HCT116 (cell line): ENCODE measurements around the gene ILF2. TPM values are rescaled to one million over a fixed set of nuclear protein-coding genes. Genes with fewer than 3 reads are reported as not detected.

Experiments
- ATAC-seq: fragments of 200-7000 bp; cut with Tn5 transposase; 2 replicates; pipeline ENCODE4 v1.9.1; 2020; ENCODE audit warnings: mild to moderate bottlenecking, moderate library complexity
- BruUV-seq: library from RNA; stranded (reverse); fragments of 400-500 nt; replicated peaks from 2 replicates; lab custom pipeline; 2021; lab: Mats Ljungman, UMichigan
- CTCF ChIA-PET: fragments of 300-600 bp; sonication (Branson Sonifier 250); formaldehyde crosslinking; loops from one replicate; lab custom pipeline; 2021; ENCODE audit warnings: antibody characterized with exemption; lab: Charles Lee
- POLR2A ChIA-PET: fragments of 300-600, 350-600 bp; sonication (Branson Sonifier 250); formaldehyde crosslinking; loops from one replicate; lab custom pipeline; 2021; ENCODE audit warnings: antibody characterized with exemption; lab: Charles Lee
- RAD21 ChIA-PET, 2 experiments: fragments of 300-600 bp; sonication (Branson Sonifier 250); formaldehyde crosslinking; loops; one replicate each; lab custom pipeline; 2023; ENCODE audit warnings: low total read pairs in 2 of 2; ENCODE audit not compliant: uncharacterized antibody in 2 of 2, unreplicated experiment in 2 of 2, low non-redundant PET in 1 of 2; lab: Charles Lee
- DNase-seq: peaks from one replicate; pipeline ENCODE4 v3.0.0-alpha.2; 2010; ENCODE audit warnings: low read depth, low spot score
- H2AFZ ChIP-seq: fragments of 200-600 bp; shearing (Covaris generic), sonication (generic); 2 replicates; pipeline ENCODE4 v1.6.1; 2017; ENCODE audit warnings: low read depth, mixed run types, mixed read lengths, antibody characterized with exemption, low read length; ENCODE audit not compliant: poor library complexity, severe bottlenecking
- H3K27ac ChIP-seq: 2 replicates; pipeline ENCODE4 v1.5.1; 2012; ENCODE audit warnings: low read depth, low read length
- H3K27me3 ChIP-seq: fragments of 200-600 bp; sonication (generic); 2 replicates; pipeline ENCODE4 v1.6.1; 2016; ENCODE audit warnings: mixed run types, low read length, mixed read lengths; ENCODE audit not compliant: insufficient read depth
- H3K36me3 ChIP-seq, 2 experiments: fragments of 200-500 bp in 1 of 2; fragments of 200-600 bp in 1 of 2; sonication (Bioruptor generic) in 1 of 2; sonication (generic) in 1 of 2; 2 replicates each; pipeline versions ENCODE4 v1.5.1 to v1.6.1; 2014 to 2016; ENCODE audit warnings: low read length in 2 of 2, inconsistent platforms in 1 of 2, mixed read lengths in 1 of 2, mixed run types in 1 of 2; ENCODE audit not compliant: insufficient read depth in 2 of 2, control insufficient read depth in 1 of 2
- H3K4me1 ChIP-seq, 2 experiments: fragments of 200-600 bp in 1 of 2; sonication (generic) in 1 of 2; 2 replicates each; pipeline versions ENCODE4 v1.5.1 to v1.6.1; 2012 to 2017; ENCODE audit warnings: low read length in 2 of 2, inconsistent platforms in 1 of 2, mild to moderate bottlenecking in 1 of 2, mixed read lengths in 1 of 2, mixed run types in 1 of 2, moderate library complexity in 1 of 2; ENCODE audit not compliant: insufficient read depth in 2 of 2, control insufficient read depth in 1 of 2
- H3K4me2 ChIP-seq: fragments of 200-600 bp; sonication (generic); 2 replicates; pipeline ENCODE4 v1.6.1; 2017; ENCODE audit warnings: mixed run types, low read length, mixed read lengths
- H3K4me3 ChIP-seq, 2 experiments: fragments of 200-600 bp in 1 of 2; sonication (generic) in 1 of 2; replicated peaks in 1 of 2; 2 replicates each; pipeline ENCODE4 v1.5.1; 2011 to 2016; ENCODE audit warnings: low read length in 2 of 2, control low read depth in 1 of 2, low read depth in 1 of 2, mild to moderate bottlenecking in 1 of 2, mixed read lengths in 1 of 2, mixed run types in 1 of 2
- H3K79me2 ChIP-seq: fragments of 200-600 bp; sonication (generic); 2 replicates; pipeline ENCODE4 v1.6.1; 2017; ENCODE audit warnings: mild to moderate bottlenecking, mixed run types, low read length, moderate library complexity, mixed read lengths; ENCODE audit not compliant: insufficient read depth
- H3K9ac ChIP-seq: fragments of 200-600 bp; sonication (generic); 2 replicates; pipeline ENCODE4 v1.6.1; 2016; ENCODE audit warnings: low read length, mixed read lengths
- H3K9me2 ChIP-seq: fragments of 200-600 bp; sonication (generic), shearing (Covaris generic); 2 replicates; pipeline ENCODE4 v1.6.1; 2017; ENCODE audit warnings: mixed run types, mild to moderate bottlenecking, moderate library complexity; ENCODE audit not compliant: insufficient read depth
- H3K9me3 ChIP-seq, 2 experiments: fragments of 200-500 bp in 1 of 2; fragments of 200-600 bp in 1 of 2; sonication (Bioruptor generic) in 1 of 2; sonication (generic) in 1 of 2; 2 replicates each; pipeline ENCODE4 v1.6.1; 2014 to 2017; ENCODE audit warnings: low read length in 2 of 2, mixed read lengths in 2 of 2, inconsistent platforms in 1 of 2, low read depth in 1 of 2, mild to moderate bottlenecking in 1 of 2, mixed run types in 1 of 2, moderate library complexity in 1 of 2; ENCODE audit not compliant: control insufficient read depth in 1 of 2, insufficient read depth in 1 of 2
- H4K20me1 ChIP-seq: fragments of 200-600 bp; sonication (generic), shearing (Covaris generic); 2 replicates; pipeline ENCODE4 v1.6.1; 2017; ENCODE audit warnings: mixed run types, mild to moderate bottlenecking, moderate library complexity; ENCODE audit not compliant: insufficient read depth
- CBX3 ChIP-seq: IDR thresholded peaks from 2 replicates; pipeline ENCODE4 v1.6.1; 2012; ENCODE audit warnings: low read depth
- CEBPB ChIP-seq: IDR thresholded peaks from 2 replicates; pipeline ENCODE4 v1.6.1; 2012; ENCODE audit warnings: low read depth
- EZH2phosphoT487 ChIP-seq: fragments of 200-600 bp; IDR thresholded peaks from 2 replicates; pipeline ENCODE4 v1.6.1; 2018; ENCODE audit warnings: antibody characterized with exemption, borderline replicate concordance
- MAX ChIP-seq: IDR thresholded peaks from 2 replicates; pipeline ENCODE4 v1.6.1; 2012
- POLR2AphosphoS5 ChIP-seq: IDR thresholded peaks from 2 replicates; pipeline ENCODE4 v1.6.1; 2011; ENCODE audit warnings: mild to moderate bottlenecking, low read depth, low read length, moderate library complexity
- RAD21 ChIP-seq: IDR thresholded peaks from 2 replicates; pipeline ENCODE4 v1.6.1; 2012; ENCODE audit warnings: low read depth, mild to moderate bottlenecking
- ZBTB33 ChIP-seq: IDR thresholded peaks from 2 replicates; pipeline ENCODE4 v1.6.1; 2011; ENCODE audit warnings: mild to moderate bottlenecking, low read length, moderate library complexity; ENCODE audit not compliant: insufficient replicate concordance; ENCODE audit errors: extremely low read depth
- ZFX ChIP-seq: fragments of 450-650 bp; IDR thresholded peaks from 2 replicates; pipeline ENCODE4 v1.6.1; 2017
- intact Hi-C: fragments of 100-400 bp; cut with micrococcal nuclease; formaldehyde crosslinking; loops from 2 replicates; pipeline ENCODE4 v1.10.0; 2022
- total RNA-seq: library from RNA; stranded (reverse); gene quantifications from one replicate; pipeline ENCODE4 v1.2.1, GENCODE V29; 2021; ENCODE audit not compliant: unreplicated experiment

Gene ILF2
- total RNA-seq, 1 experiment from 2014 or later, result 335 TPM

GRCh38 chr1:153630384-153630783 lies 40.4 kb downstream of the ILF2 start:
- DNase-seq, result no peak
- Histone ChIP-seq H3K4me2 (no peak overlapping the region), H3K9me3 (no peaks in the 10 kb centered on the region), H3K4me1 (peaks cover 23 to 44% of the 10 kb centered on the region in 2 experiments), H3K36me3 (no peaks in the 10 kb centered on the region), H4K20me1 (no peaks in the 10 kb centered on the region), H3K9me2 (no peaks in the 10 kb centered on the region), H3K79me2 (peaks cover 27% of the 10 kb centered on the region), H3K4me3 (no peak overlapping the region), H3K27me3 (no peaks in the 10 kb centered on the region), H3K9ac (no peak overlapping the region; the same call in 1 of the 2 replicates), H3K27ac (no peak overlapping the region), H2AFZ (no peak overlapping the region)
- RAD21 ChIA-PET, result no interaction called here
- intact Hi-C loops, result no loop called here
- no TSS peak for BruUV-seq
- POLR2A ChIA-PET, result interaction anchor here (10.5 kb wide), 1 partner anchor 15 kb away, joined by 172 read pairs; the partner anchor contains the start of genes S100A14 and S100A16
- ATAC-seq, result no peak
- no peak for TF ChIP-seq EZH2phosphoT487
- CTCF ChIA-PET, result no interaction called here

GRCh38 chr1:153629971-153630370 lies 40.8 kb downstream of the ILF2 start:
- ChIA-PET POLR2A (interaction anchor here (10.5 kb wide), 1 partner anchor 14 kb away, joined by 172 read pairs; the partner anchor contains the start of genes S100A14 and S100A16), RAD21 (no interaction called here), CTCF (interaction anchor here (5.7 kb wide), 1 partner anchor 14 kb away, joined by 76 read pairs; the partner anchor contains the start of genes S100A14 and S100A16)
- TF ChIP-seq RAD21, result no peak
- TF ChIP-seq MAX, result no peak
- no peak for TF ChIP-seq POLR2AphosphoS5
- TF ChIP-seq CEBPB, result no peak
- TF ChIP-seq ZFX, result no peak
- TF ChIP-seq ZBTB33, result no peak
- TF ChIP-seq EZH2phosphoT487, result no peak
- TF ChIP-seq CBX3, result no peak
- H3K4me1 ChIP-seq, result peaks cover 23 to 42% of the 10 kb centered on the region in 2 experiments
- no TSS peak for BruUV-seq
- no peak overlapping the region for H3K4me3 ChIP-seq
- H3K36me3 ChIP-seq, result no peaks in the 10 kb centered on the region
- no peaks in the 10 kb centered on the region for H3K9me2 ChIP-seq
- no peak for ATAC-seq
- no peak overlapping the region for H3K9ac ChIP-seq
- no peak overlapping the region for H3K4me2 ChIP-seq
- H3K27me3 ChIP-seq, result no peaks in the 10 kb centered on the region
- H3K79me2 ChIP-seq, result peaks cover 26% of the 10 kb centered on the region
- H2AFZ ChIP-seq, result no peak overlapping the region
- intact Hi-C loops, result loop anchor here (5.0 kb wide), 1 partner anchor 278 kb away; no protein-coding TSS in a partner anchor
- H3K9me3 ChIP-seq, result no peaks in the 10 kb centered on the region
- no peak overlapping the region for H3K27ac ChIP-seq
- no peak for DNase-seq
- H4K20me1 ChIP-seq, result no peaks in the 10 kb centered on the region
